GM21528 (cell line): ENCODE results near the gene BCL2.

Source experiments
- ATAC-seq: cut with Tn5 transposase; IDR thresholded peaks from one replicate; pipeline ENCODE4 v1.9.1; 2021; ENCODE audit warnings: mild to moderate bottlenecking, moderate library complexity; ENCODE audit not compliant: unreplicated experiment, low FRiP score

Gene BCL2

GRCh38 chr18:63290166-63290820 lies 29.3 kb downstream of the BCL2 start:
- no peak for ATAC-seq

- ATAC-seq: no peak
Observed at GRCh38 chr18:63288311-63288710, 31.3 kb downstream of the BCL2 start.

GRCh38 chr18:63287691-63288220 lies 31.8 kb downstream of the BCL2 start:
- no peak for ATAC-seq

GRCh38 chr18:63286926-63287325 lies 32.6 kb downstream of the BCL2 start:
- ATAC-seq: no peak

GRCh38 chr18:63284827-63285733 lies 34.5 kb downstream of the BCL2 start:
- peak; percentile 94 for ATAC-seq

- ATAC-seq: no peak
Observed at GRCh38 chr18:63284173-63284799, 35.3 kb downstream of the BCL2 start.

- no peak for ATAC-seq
Observed at GRCh38 chr18:63283305-63284094, 36.1 kb downstream of the BCL2 start.

GRCh38 chr18:63282793-63283192 lies 36.8 kb downstream of the BCL2 start:
- ATAC-seq: no peak

- ATAC-seq: no peak
Observed at GRCh38 chr18:63273222-63273927, 46.2 kb downstream of the BCL2 start.

GRCh38 chr18:63272638-63273037 lies 46.9 kb downstream of the BCL2 start:
- no peak for ATAC-seq

GRCh38 chr18:63271881-63272299 lies 47.7 kb downstream of the BCL2 start:
- no peak for ATAC-seq

- no peak for ATAC-seq
Observed at GRCh38 chr18:63271148-63271547, 48.4 kb downstream of the BCL2 start.

GRCh38 chr18:63267975-63268721 lies 51.4 kb downstream of the BCL2 start:
- no peak for ATAC-seq

- ATAC-seq: no peak
Observed at GRCh38 chr18:63266888-63267790, 52.4 kb downstream of the BCL2 start.

- no peak for ATAC-seq
Observed at GRCh38 chr18:63265326-63265725, 54.2 kb downstream of the BCL2 start.

- ATAC-seq: no peak
Observed at GRCh38 chr18:63264871-63265270, 54.7 kb downstream of the BCL2 start.

- no peak for ATAC-seq
Observed at GRCh38 chr18:63263444-63263843, 56.1 kb downstream of the BCL2 start.
